ENCODE data around the gene SH3PXD2A.
A peak's percentile ranks its signal among the peaks of the same experiment; 100 is the strongest.

The SH3PXD2A gene

DNA sequence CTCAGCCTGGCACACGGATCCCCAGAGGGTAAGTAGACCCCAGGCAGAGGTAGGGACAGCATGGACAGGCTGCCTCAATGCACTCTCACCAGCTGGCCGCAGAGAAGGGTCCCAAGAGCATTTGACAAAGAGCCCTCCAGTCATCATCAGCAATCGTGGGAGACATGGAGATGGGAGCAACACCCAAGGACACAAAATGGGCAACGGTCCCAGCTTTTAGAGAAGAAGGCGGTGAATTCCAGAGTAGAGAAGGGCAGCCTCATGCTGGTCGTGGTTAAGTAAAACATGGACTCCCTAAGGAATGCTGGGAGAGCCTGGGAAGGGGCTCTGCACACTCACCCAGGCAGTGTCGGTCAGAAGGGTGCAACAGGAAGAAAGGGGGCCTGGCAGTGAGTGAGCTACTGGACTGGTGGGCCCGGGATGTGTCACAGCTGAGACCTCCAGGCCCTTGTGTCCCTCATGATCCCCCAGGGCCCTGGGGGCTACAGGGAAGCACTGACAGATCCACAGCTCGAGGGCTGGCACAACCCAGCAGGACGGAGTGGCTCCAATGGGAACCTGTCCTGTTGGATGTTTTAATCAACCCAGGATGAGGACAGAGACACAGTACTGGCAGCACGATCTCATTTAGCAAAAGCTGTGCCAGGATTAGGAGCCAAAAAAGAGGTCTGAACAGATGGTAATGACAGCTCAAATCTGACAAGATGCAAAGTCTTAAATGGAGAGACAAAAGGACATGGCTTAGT lies 214.8 kb downstream of the SH3PXD2A start:
- Histone ChIP-seq H3K4me3 (ENCODE audit: low read length) (no peak overlapping the region), H3K18ac (ENCODE audit: low read length) (no peak overlapping the region), H3K79me2 (ENCODE audit: control insufficient read depth, insufficient read depth, low read length) (no peaks in the 10 kb centered on the region), H3K23ac (ENCODE audit: low read length) (no peak overlapping the region), H3K4me2 (ENCODE audit: low read length) (no peak overlapping the region), H2AK5ac (ENCODE audit: low read length) (no peak overlapping the region), H2BK15ac (replicated peaks; ENCODE audit: low read depth) (no peak overlapping the region), H3K9ac (ENCODE audit: low read length) (no peak overlapping the region), H2BK120ac (ENCODE audit: low read depth, low read length) (no peak overlapping the region), H3K79me1 (ENCODE audit: low read length) (peaks cover under 1% of the 10 kb centered on the region), H3K4me1 (ENCODE audit: control insufficient read depth, low read depth, low read length) (peaks cover 7% of the 10 kb centered on the region), H3K4ac (ENCODE audit: low read depth, low read length) (no peak overlapping the region), H4K5ac (ENCODE audit: low read length) (no peak overlapping the region), H3K27ac (ENCODE audit: low read depth, low read length) (no peak overlapping the region), H3K36me3 (ENCODE audit: control insufficient read depth, insufficient read depth, low read length) (no peaks in the 10 kb centered on the region), H3K27me3 (ENCODE audit: insufficient read depth, low read length, poor library complexity) (no peaks in the 10 kb centered on the region), H2BK5ac (ENCODE audit: low read length) (no peak overlapping the region), H3K56ac (ENCODE audit: low read length) (no peak overlapping the region), H4K8ac (ENCODE audit: low read depth, low read length) (no peak overlapping the region)
- DNase-seq = no peak
- WGBS (ENCODE audit: extremely low coverage, insufficient coverage, low lambda C conversion rate) = no CpG with 5 or more reads among the region's 11 CpGs

DNA sequence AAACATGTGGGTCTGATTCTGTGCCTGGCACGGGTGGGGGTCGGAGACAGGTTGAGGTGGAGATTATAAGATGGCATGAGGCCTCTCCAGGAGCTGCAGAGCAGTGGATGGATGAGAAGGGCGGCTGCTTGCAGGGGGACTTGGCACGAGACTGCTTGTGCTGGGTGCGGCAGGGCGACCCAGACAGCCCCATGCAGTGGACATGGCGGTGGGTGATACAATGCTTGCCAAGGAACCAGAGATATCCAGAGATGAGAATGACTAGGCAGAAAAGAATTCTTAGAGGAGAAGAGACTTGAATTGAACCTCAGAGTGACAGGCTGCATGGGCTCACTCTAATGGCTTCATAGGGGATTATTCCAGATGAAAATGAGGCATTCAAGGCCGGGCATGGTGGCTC lies 216.4 kb downstream of the SH3PXD2A start:
- Histone ChIP-seq H3K4me1 (ENCODE audit: control insufficient read depth, low read depth, low read length) (peaks cover 7% of the 10 kb centered on the region), H4K8ac (ENCODE audit: low read depth, low read length) (no peak overlapping the region), H2BK5ac (ENCODE audit: low read length) (no peak overlapping the region), H3K4ac (ENCODE audit: low read depth, low read length) (no peak overlapping the region), H3K27ac (ENCODE audit: low read depth, low read length) (no peak overlapping the region), H2BK15ac (replicated peaks; ENCODE audit: low read depth) (no peak overlapping the region), H3K27me3 (ENCODE audit: insufficient read depth, low read length, poor library complexity) (no peaks in the 10 kb centered on the region), H3K36me3 (ENCODE audit: control insufficient read depth, insufficient read depth, low read length) (no peaks in the 10 kb centered on the region), H2AK5ac (ENCODE audit: low read length) (no peak overlapping the region), H3K23ac (ENCODE audit: low read length) (no peak overlapping the region), H3K56ac (ENCODE audit: low read length) (no peak overlapping the region), H2BK120ac (ENCODE audit: low read depth, low read length) (no peak overlapping the region), H3K79me1 (ENCODE audit: low read length) (peaks cover 1% of the 10 kb centered on the region), H4K5ac (ENCODE audit: low read length) (no peak overlapping the region), H3K79me2 (ENCODE audit: control insufficient read depth, insufficient read depth, low read length) (no peaks in the 10 kb centered on the region), H3K4me3 (ENCODE audit: low read length) (no peak overlapping the region), H3K4me2 (ENCODE audit: low read length) (no peak overlapping the region), H3K18ac (ENCODE audit: low read length) (no peak overlapping the region), H3K9ac (ENCODE audit: low read length) (no peak overlapping the region)
- DNase-seq = no peak
- WGBS (ENCODE audit: extremely low coverage, insufficient coverage, low lambda C conversion rate) = no CpG with 5 or more reads among the region's 8 CpGs

GRCh38 chr10:103637927-103638557 lies 217.3 kb downstream of the SH3PXD2A start:
- no CpG with 5 or more reads among the region's 19 CpGs for WGBS (ENCODE audit: extremely low coverage, insufficient coverage, low lambda C conversion rate)
- no peak overlapping the region for H3K9ac ChIP-seq (ENCODE audit: low read length)
- no peak overlapping the region for H3K27ac ChIP-seq (ENCODE audit: low read depth, low read length)
- H4K8ac ChIP-seq (ENCODE audit: low read depth, low read length) = no peak overlapping the region
- DNase-seq = no peak
- H3K4me3 ChIP-seq (ENCODE audit: low read length) = no peak overlapping the region
- no peaks in the 10 kb centered on the region for H3K79me2 ChIP-seq (ENCODE audit: control insufficient read depth, insufficient read depth, low read length)
- H2AK5ac ChIP-seq (ENCODE audit: low read length) = no peak overlapping the region
- no peak overlapping the region for H3K18ac ChIP-seq (ENCODE audit: low read length)
- H3K36me3 ChIP-seq (ENCODE audit: control insufficient read depth, insufficient read depth, low read length) = no peaks in the 10 kb centered on the region
- H2BK5ac ChIP-seq (ENCODE audit: low read length) = no peak overlapping the region
- no peak overlapping the region for H2BK120ac ChIP-seq (ENCODE audit: low read depth, low read length)
- no peak overlapping the region for H4K5ac ChIP-seq (ENCODE audit: low read length)
- peak overlapping the region; percentile 11 for H3K23ac ChIP-seq (ENCODE audit: low read length)
- peaks cover 1% of the 10 kb centered on the region for H3K79me1 ChIP-seq (ENCODE audit: low read length)
- H3K4ac ChIP-seq (ENCODE audit: low read depth, low read length) = no peak overlapping the region
- no peak overlapping the region for H3K56ac ChIP-seq (ENCODE audit: low read length)
- H3K4me2 ChIP-seq (ENCODE audit: low read length) = no peak overlapping the region
- no peaks in the 10 kb centered on the region for H3K27me3 ChIP-seq (ENCODE audit: insufficient read depth, low read length, poor library complexity)
- H3K4me1 ChIP-seq (ENCODE audit: control insufficient read depth, low read depth, low read length) = peaks cover 7% of the 10 kb centered on the region
- no peak overlapping the region for H2BK15ac ChIP-seq (replicated peaks; ENCODE audit: low read depth)

DNA sequence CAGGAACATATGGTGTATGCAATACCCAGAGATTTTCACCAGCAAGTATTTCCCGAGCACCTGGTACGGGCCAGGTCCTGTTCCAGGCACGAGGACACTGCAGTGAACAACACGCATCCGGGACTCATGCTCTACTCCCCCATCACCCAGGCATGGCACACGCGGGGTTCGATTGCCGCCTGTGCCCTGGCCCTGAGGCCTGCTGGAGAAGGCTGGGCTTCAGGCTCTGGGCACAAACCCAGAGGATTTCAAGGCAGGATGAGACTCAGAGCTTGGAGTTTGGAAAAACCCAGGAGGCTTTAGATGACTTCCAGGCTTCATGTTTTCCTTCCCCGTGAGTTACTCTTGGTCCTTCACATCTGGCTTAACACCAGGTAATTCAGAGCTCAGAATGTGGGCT lies 218.4 kb downstream of the SH3PXD2A start:
- peaks cover 7% of the 10 kb centered on the region for H3K4me1 ChIP-seq (ENCODE audit: control insufficient read depth, low read depth, low read length)
- no peaks in the 10 kb centered on the region for H3K79me2 ChIP-seq (ENCODE audit: control insufficient read depth, insufficient read depth, low read length)
- no CpG with 5 or more reads among the region's 10 CpGs for WGBS (ENCODE audit: extremely low coverage, insufficient coverage, low lambda C conversion rate)
- H3K56ac ChIP-seq (ENCODE audit: low read length) = peak overlapping the region; percentile 69
- H2BK15ac ChIP-seq (replicated peaks; ENCODE audit: low read depth) = no peak overlapping the region
- no peak overlapping the region for H3K4me3 ChIP-seq (ENCODE audit: low read length)
- no peak overlapping the region for H2BK5ac ChIP-seq (ENCODE audit: low read length)
- no peak overlapping the region for H3K9ac ChIP-seq (ENCODE audit: low read length)
- H4K5ac ChIP-seq (ENCODE audit: low read length) = no peak overlapping the region
- no peaks in the 10 kb centered on the region for H3K27me3 ChIP-seq (ENCODE audit: insufficient read depth, low read length, poor library complexity)
- no peaks in the 10 kb centered on the region for H3K36me3 ChIP-seq (ENCODE audit: control insufficient read depth, insufficient read depth, low read length)
- no peak overlapping the region for H3K4ac ChIP-seq (ENCODE audit: low read depth, low read length)
- no peak overlapping the region for H2BK120ac ChIP-seq (ENCODE audit: low read depth, low read length)
- H3K23ac ChIP-seq (ENCODE audit: low read length) = no peak overlapping the region
- H3K79me1 ChIP-seq (ENCODE audit: low read length) = peaks cover 1% of the 10 kb centered on the region
- DNase-seq = no peak
- H3K4me2 ChIP-seq (ENCODE audit: low read length) = no peak overlapping the region
- H3K18ac ChIP-seq (ENCODE audit: low read length) = no peak overlapping the region
- H3K27ac ChIP-seq (ENCODE audit: low read depth, low read length) = peak overlapping the region; percentile 19
- no peak overlapping the region for H2AK5ac ChIP-seq (ENCODE audit: low read length)
- no peak overlapping the region for H4K8ac ChIP-seq (ENCODE audit: low read depth, low read length)

- H3K4me3 ChIP-seq (ENCODE audit: low read length) = no peak overlapping the region
- H3K23ac ChIP-seq (ENCODE audit: low read length) = no peak overlapping the region
- no peak overlapping the region for H3K9ac ChIP-seq (ENCODE audit: low read length)
- DNase-seq = peak; percentile 63
- no peak overlapping the region for H3K4ac ChIP-seq (ENCODE audit: low read depth, low read length)
- H2BK15ac ChIP-seq (replicated peaks; ENCODE audit: low read depth) = no peak overlapping the region
- no peak overlapping the region for H3K4me2 ChIP-seq (ENCODE audit: low read length)
- no peak overlapping the region for H2BK120ac ChIP-seq (ENCODE audit: low read depth, low read length)
- no peaks in the 10 kb centered on the region for H3K79me2 ChIP-seq (ENCODE audit: control insufficient read depth, insufficient read depth, low read length)
- no peak overlapping the region for H2AK5ac ChIP-seq (ENCODE audit: low read length)
- no peak overlapping the region for H3K56ac ChIP-seq (ENCODE audit: low read length)
- no peaks in the 10 kb centered on the region for H3K36me3 ChIP-seq (ENCODE audit: control insufficient read depth, insufficient read depth, low read length)
- peaks cover 1% of the 10 kb centered on the region for H3K79me1 ChIP-seq (ENCODE audit: low read length)
- WGBS (ENCODE audit: extremely low coverage, insufficient coverage, low lambda C conversion rate) = no CpG with 5 or more reads among the region's 5 CpGs
- peaks cover 7% of the 10 kb centered on the region for H3K4me1 ChIP-seq (ENCODE audit: control insufficient read depth, low read depth, low read length)
- no peak overlapping the region for H4K8ac ChIP-seq (ENCODE audit: low read depth, low read length)
- no peak overlapping the region for H3K18ac ChIP-seq (ENCODE audit: low read length)
- no peak overlapping the region for H2BK5ac ChIP-seq (ENCODE audit: low read length)
- no peaks in the 10 kb centered on the region for H3K27me3 ChIP-seq (ENCODE audit: insufficient read depth, low read length, poor library complexity)
- H4K5ac ChIP-seq (ENCODE audit: low read length) = no peak overlapping the region
- no peak overlapping the region for H3K27ac ChIP-seq (ENCODE audit: low read depth, low read length)
Measured at GRCh38 chr10:103636492-103636891, 218.9 kb downstream of the SH3PXD2A start.
